SK-N-SH treated with all-trans-retinoic acid at 6 μM for 48 hours (cell line): ENCODE data around the gene MYO3B.
"Not testable (repeated sequence)": the region's sequence is repeated elsewhere in the genome, so short reads cannot be mapped to it uniquely, and the experiment has no call there.

ENCODE experiments used
- ATAC-seq: fragments of 200-7000 bp; cut with Tn5 transposase; 3 replicates; pipeline ENCODE4 v1.9.1; 2020; ENCODE audit warnings: mild to moderate bottlenecking, moderate library complexity
- ARNTL ChIP-seq: fragments of 450-650 bp; formaldehyde crosslinking; IDR thresholded peaks from 2 replicates; pipeline ENCODE4 v1.5.0; 2020; ENCODE audit warnings: low read depth, mild to moderate bottlenecking, moderate library complexity, borderline replicate concordance
- CSDC2 ChIP-seq: fragments of 250-450 bp; sonication (Bioruptor Pico); IDR thresholded peaks from 2 replicates; pipeline ENCODE4 v1.5.0; 2020; ENCODE audit warnings: mild to moderate bottlenecking, moderate library complexity
- ESRRG ChIP-seq: fragments of 250-450 bp; sonication (Bioruptor Pico); IDR thresholded peaks from 2 replicates; pipeline ENCODE4 v1.6.1; 2021; ENCODE audit warnings: mild to moderate bottlenecking
- GLIS3 ChIP-seq: fragments of 250-450 bp; sonication (Bioruptor Pico); IDR thresholded peaks from 2 replicates; pipeline ENCODE4 v1.5.0; 2020; ENCODE audit warnings: mild to moderate bottlenecking, moderate library complexity
- ISL1 ChIP-seq: fragments of 250-450 bp; sonication (Bioruptor Pico); IDR thresholded peaks from 2 replicates; pipeline ENCODE4 v2.1.2; 2022; ENCODE audit warnings: mild to moderate bottlenecking, moderate library complexity
- OSR1 ChIP-seq: fragments of 250-450 bp; sonication (Bioruptor Pico); IDR thresholded peaks from 2 replicates; pipeline ENCODE4 v1.8.0; 2022; ENCODE audit warnings: moderate library complexity, mild to moderate bottlenecking, inconsistent platforms
- PPARA ChIP-seq: fragments of 250-450 bp; sonication (Bioruptor Pico); IDR thresholded peaks from 2 replicates; pipeline ENCODE4 v1.5.0; 2020; ENCODE audit warnings: mild to moderate bottlenecking, borderline replicate concordance
- RARB ChIP-seq: fragments of 250-450 bp; sonication (Bioruptor Pico); IDR thresholded peaks from 2 replicates; pipeline ENCODE4 v1.8.0; 2021; ENCODE audit warnings: mild to moderate bottlenecking, moderate library complexity
- SNAI2 ChIP-seq: fragments of 250-450 bp; sonication (Bioruptor Pico); IDR thresholded peaks from 2 replicates; pipeline ENCODE4 v1.5.0; 2020; ENCODE audit warnings: mild to moderate bottlenecking, moderate library complexity
- TCF4 ChIP-seq: fragments of 250-450 bp; sonication (Bioruptor Pico); IDR thresholded peaks from 2 replicates; pipeline ENCODE4 v1.8.0; 2021; ENCODE audit warnings: mild to moderate bottlenecking, moderate library complexity, borderline replicate concordance
- TOX ChIP-seq: fragments of 250-450 bp; sonication (Bioruptor Pico); IDR thresholded peaks from 2 replicates; pipeline ENCODE4 v1.8.0; 2021; ENCODE audit warnings: mild to moderate bottlenecking, moderate library complexity, borderline replicate concordance
- ZC3H10 ChIP-seq: fragments of 250-450 bp; sonication (Bioruptor Pico); IDR thresholded peaks from 2 replicates; pipeline ENCODE4 v1.5.1; 2021; ENCODE audit warnings: mild to moderate bottlenecking, moderate library complexity
- ZFP3 ChIP-seq: fragments of 250-450 bp; sonication (Bioruptor Pico); IDR thresholded peaks from 2 replicates; pipeline ENCODE4 v1.5.0; 2020; ENCODE audit warnings: mild to moderate bottlenecking, moderate library complexity
- ZFP30 ChIP-seq: fragments of 450-650 bp; formaldehyde crosslinking; IDR thresholded peaks from 2 replicates; pipeline ENCODE4 v1.5.0; 2022; ENCODE audit warnings: mild to moderate bottlenecking, moderate library complexity
- ZNF565 ChIP-seq: fragments of 450-650 bp; formaldehyde crosslinking; conservative IDR thresholded peaks from 2 replicates; pipeline ENCODE4 v1.5.0; 2020; ENCODE audit warnings: low read depth, mild to moderate bottlenecking, moderate library complexity
- ZNF70 ChIP-seq: fragments of 450-650 bp; formaldehyde crosslinking; IDR thresholded peaks from 2 replicates; pipeline ENCODE4 v1.5.0; 2020; ENCODE audit warnings: mild to moderate bottlenecking, moderate library complexity
- ZNF8 ChIP-seq: fragments of 450-650 bp; formaldehyde crosslinking; IDR thresholded peaks from 2 replicates; pipeline ENCODE4 v1.5.0; 2020; ENCODE audit warnings: mild to moderate bottlenecking, moderate library complexity
- TF ChIP-seq, protein P1 (sequence below): fragments of 250-450 bp; sonication (Bioruptor Pico); IDR thresholded peaks from 2 replicates; pipeline ENCODE4 v1.5.1; 2021; ENCODE audit warnings: mild to moderate bottlenecking, moderate library complexity
- TF ChIP-seq, protein P2 (sequence below): fragments of 250-450 bp; sonication (Bioruptor Pico); IDR thresholded peaks from 2 replicates; pipeline ENCODE4 v1.5.0; 2020; ENCODE audit warnings: mild to moderate bottlenecking, moderate library complexity
- TF ChIP-seq, protein P3 (sequence below): fragments of 250-450 bp; sonication (Bioruptor Pico); IDR thresholded peaks from 2 replicates; pipeline ENCODE4 v1.8.0; 2020; ENCODE audit warnings: mild to moderate bottlenecking, moderate library complexity, borderline replicate concordance

The MYO3B gene

DNA sequence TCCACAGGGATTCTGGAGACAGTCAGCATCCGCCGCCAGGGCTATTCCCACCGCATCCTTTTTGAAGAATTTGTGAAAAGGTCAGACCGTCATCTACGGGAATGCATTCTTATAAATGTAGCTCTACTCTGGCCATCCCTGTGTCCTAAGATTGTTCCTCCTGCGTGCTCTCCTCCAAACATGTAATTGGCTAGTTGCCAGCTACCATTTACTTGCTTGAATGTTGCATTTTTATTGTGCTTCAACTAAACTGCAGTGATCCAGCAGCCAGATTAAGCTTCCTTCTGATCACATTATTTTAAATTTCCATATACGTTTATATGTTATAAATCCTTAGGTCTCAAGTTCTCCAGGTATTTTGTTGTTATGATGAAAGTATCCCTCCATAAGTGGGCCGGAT, 288.7 kb downstream of the MYO3B start:
- TF ChIP-seq ARNTL (CRISPR knock-in tag) (no peak), ZNF8 (CRISPR knock-in tag) (no peak), PPARA (CRISPR knock-in tag) (no peak), ISL1 (CRISPR knock-in tag) (no peak), OSR1 (CRISPR knock-in tag) (no peak), RARB (CRISPR knock-in tag) (no peak)
- no peak for ATAC-seq

DNA sequence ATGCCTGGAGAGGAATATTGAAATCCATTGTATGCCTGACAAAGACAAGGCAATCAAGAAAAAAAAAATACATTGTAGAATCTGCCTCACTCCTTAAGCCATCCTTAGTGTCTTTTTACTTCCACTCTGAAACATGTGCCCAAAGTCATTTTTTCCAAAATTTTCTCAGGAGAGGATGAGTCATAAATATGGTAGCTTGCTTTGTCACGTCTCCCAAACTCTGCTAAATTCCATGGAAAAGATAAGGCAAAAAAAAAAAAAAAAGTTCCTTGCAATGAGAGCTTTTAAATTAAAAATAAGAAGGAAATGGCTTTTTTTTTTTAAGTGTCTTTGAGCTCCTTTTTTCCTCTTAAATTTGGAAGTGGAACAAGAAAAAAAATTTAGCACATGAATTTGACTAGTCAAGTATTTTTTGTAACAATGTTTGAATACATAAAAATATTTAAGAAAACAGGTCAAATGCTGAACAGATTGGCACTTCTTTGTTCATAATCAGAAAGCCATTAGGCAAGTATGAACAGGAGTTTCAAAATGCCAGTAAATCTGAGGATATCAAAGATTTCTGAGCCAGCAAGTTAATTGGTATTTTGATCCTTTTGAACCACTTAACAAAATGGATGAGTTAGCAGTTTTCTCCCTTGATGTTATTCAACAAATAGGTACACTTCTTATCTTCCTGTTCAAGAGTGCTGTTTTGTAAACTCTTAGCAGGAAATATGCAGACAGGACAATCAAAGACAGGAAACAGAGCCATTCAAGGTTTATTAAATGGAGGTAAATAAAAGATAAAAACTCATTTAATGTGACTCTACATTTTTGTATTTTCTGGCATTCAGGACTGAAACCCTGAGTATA, 289.8 kb downstream of the MYO3B start:
- ATAC-seq = no peak
- TF ChIP-seq SNAI2 (CRISPR knock-in tag) (no peak), ZNF70 (no peak), TOX (no peak), ESRRG (no peak), ARNTL (CRISPR knock-in tag) (no peak)
- TF ChIP-seq, all 23 proteins: peak for 0

DNA sequence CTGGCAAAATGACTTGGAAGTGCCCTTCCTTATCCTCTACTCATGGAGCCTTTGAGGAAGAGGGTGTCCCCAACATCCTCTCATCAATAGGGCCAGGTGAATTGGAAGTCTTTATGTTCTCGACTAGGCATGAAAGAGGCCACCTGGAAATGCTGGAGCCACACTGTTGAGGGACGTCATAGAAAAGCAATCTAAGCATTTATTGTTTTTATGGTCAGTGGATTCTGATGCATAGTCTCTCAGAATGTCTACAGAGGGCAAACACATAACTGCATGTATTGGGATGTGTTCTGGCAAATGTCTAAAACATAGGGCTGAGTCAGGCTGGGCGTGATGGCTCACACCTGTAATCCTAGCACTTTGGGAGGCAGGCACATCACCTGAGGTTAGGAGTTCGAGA, 290.6 kb downstream of the MYO3B start:
- no peak for ATAC-seq
- TF ChIP-seq RARB (CRISPR knock-in tag) (no peak), ZNF565 (CRISPR knock-in tag) (no peak), ARNTL (CRISPR knock-in tag) (no peak), SNAI2 (CRISPR knock-in tag) (no peak), ZFP30 (no peak), ZC3H10 (CRISPR knock-in tag) (no peak), GLIS3 (CRISPR knock-in tag) (no peak), TOX (no peak), ZFP3 (CRISPR knock-in tag) (no peak)
- TF ChIP-seq, protein P1, sequence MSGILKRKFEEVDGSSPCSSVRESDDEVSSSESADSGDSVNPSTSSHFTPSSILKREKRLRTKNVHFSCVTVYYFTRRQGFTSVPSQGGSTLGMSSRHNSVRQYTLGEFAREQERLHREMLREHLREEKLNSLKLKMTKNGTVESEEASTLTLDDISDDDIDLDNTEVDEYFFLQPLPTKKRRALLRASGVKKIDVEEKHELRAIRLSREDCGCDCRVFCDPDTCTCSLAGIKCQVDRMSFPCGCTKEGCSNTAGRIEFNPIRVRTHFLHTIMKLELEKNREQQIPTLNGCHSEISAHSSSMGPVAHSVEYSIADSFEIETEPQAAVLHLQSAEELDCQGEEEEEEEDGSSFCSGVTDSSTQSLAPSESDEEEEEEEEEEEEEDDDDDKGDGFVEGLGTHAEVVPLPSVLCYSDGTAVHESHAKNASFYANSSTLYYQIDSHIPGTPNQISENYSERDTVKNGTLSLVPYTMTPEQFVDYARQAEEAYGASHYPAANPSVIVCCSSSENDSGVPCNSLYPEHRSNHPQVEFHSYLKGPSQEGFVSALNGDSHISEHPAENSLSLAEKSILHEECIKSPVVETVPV (CRISPR knock-in tag) = no peak

DNA sequence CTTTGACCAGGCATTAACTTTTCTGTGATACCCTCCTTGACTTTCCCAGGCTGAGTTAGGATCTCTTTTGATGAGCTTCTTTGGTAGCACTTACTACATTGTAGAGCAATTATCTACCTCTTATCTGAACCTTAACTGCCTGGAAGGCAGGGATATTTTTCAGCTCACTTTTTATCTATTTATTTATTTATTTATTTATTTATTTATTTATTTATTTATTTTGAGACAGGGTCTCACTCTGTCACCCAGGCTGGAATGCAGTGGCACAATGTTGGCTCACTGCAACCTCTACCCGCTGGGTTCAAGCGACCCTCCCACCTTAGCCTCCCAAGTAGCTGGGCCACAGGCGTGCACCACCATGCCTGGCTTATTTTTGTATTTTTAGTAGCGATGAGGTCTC, 294.6 kb downstream of the MYO3B start:
- ATAC-seq = not testable (repeated sequence)

DNA sequence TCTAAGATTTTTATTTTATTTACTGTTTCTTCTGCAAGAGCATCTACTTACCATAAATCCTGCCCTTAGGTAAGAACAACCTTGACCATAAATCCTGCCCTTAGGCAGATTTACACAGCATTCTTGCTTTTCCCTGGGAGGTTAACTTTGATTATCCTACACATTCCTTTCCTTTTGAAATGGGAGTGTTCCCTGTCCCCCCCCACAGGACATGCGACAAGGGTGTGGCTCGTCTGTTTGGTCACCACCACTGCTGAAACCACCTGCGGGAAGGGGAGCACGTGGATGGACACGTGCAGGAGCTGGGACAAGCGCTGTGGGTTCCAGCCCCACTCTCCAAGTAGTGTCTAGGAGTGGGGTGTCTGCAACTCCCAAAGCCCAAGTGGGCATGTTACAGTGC, 297.9 kb downstream of the MYO3B start:
- no peak for ATAC-seq
- no peak for TF ChIP-seq ZNF8 (CRISPR knock-in tag)
- TF ChIP-seq, protein P2, sequence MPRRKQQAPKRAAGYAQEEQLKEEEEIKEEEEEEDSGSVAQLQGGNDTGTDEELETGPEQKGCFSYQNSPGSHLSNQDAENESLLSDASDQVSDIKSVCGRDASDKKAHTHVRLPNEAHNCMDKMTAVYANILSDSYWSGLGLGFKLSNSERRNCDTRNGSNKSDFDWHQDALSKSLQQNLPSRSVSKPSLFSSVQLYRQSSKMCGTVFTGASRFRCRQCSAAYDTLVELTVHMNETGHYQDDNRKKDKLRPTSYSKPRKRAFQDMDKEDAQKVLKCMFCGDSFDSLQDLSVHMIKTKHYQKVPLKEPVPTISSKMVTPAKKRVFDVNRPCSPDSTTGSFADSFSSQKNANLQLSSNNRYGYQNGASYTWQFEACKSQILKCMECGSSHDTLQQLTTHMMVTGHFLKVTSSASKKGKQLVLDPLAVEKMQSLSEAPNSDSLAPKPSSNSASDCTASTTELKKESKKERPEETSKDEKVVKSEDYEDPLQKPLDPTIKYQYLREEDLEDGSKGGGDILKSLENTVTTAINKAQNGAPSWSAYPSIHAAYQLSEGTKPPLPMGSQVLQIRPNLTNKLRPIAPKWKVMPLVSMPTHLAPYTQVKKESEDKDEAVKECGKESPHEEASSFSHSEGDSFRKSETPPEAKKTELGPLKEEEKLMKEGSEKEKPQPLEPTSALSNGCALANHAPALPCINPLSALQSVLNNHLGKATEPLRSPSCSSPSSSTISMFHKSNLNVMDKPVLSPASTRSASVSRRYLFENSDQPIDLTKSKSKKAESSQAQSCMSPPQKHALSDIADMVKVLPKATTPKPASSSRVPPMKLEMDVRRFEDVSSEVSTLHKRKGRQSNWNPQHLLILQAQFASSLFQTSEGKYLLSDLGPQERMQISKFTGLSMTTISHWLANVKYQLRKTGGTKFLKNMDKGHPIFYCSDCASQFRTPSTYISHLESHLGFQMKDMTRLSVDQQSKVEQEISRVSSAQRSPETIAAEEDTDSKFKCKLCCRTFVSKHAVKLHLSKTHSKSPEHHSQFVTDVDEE (CRISPR knock-in tag) = no peak
- TF ChIP-seq ISL1 (CRISPR knock-in tag) = no peak
- no peak for TF ChIP-seq CSDC2 (CRISPR knock-in tag)
- TF ChIP-seq ZC3H10 (CRISPR knock-in tag) = no peak
- TF ChIP-seq TCF4 (CRISPR knock-in tag) = no peak

DNA sequence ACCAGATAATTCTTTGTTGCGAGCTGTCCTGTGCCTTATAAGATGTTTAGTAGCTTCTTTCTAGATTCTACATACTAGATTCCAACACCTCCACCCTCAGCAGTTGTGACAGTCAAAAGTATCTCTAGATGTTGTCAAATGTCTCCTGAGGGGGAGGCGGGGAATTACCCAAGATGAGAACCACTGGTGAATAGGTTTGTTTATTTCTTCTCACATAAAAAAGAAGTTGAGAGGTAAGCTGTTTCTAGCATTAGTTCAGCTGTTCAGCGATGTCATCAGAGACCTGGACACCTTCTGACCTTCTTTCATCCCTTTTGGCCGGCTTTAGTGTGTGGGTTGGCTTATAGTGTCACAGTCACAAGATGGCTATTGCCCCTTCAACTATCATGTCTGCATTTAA, 299.7 kb downstream of the MYO3B start:
- TF ChIP-seq RARB (CRISPR knock-in tag) (no peak), ZFP30 (no peak), ZFP3 (CRISPR knock-in tag) (no peak), ZC3H10 (CRISPR knock-in tag) (no peak), ISL1 (CRISPR knock-in tag) (no peak)
- TF ChIP-seq, protein P2 (CRISPR knock-in tag) = no peak
- TF ChIP-seq, protein P3, sequence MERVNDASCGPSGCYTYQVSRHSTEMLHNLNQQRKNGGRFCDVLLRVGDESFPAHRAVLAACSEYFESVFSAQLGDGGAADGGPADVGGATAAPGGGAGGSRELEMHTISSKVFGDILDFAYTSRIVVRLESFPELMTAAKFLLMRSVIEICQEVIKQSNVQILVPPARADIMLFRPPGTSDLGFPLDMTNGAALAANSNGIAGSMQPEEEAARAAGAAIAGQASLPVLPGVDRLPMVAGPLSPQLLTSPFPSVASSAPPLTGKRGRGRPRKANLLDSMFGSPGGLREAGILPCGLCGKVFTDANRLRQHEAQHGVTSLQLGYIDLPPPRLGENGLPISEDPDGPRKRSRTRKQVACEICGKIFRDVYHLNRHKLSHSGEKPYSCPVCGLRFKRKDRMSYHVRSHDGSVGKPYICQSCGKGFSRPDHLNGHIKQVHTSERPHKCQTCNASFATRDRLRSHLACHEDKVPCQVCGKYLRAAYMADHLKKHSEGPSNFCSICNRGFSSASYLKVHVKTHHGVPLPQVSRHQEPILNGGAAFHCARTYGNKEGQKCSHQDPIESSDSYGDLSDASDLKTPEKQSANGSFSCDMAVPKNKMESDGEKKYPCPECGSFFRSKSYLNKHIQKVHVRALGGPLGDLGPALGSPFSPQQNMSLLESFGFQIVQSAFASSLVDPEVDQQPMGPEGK (CRISPR knock-in tag) = no peak
- TF ChIP-seq, protein P1 (CRISPR knock-in tag) = no peak
- ATAC-seq = no peak
